Neural progenitor cell (in vitro differentiated cells): Measurements from ENCODE around the gene SLC9C1.

Experiments
- EZH2 ChIP-seq: fragments of 200-600 bp; sonication (generic); IDR thresholded peaks from 2 replicates; pipeline ENCODE4 v1.6.1; 2017; ENCODE audit warnings: antibody characterized with exemption, mild to moderate bottlenecking, moderate library complexity
- EZH2phosphoT487 ChIP-seq: fragments of 200-600 bp; sonication (generic); IDR thresholded peaks from 2 replicates; pipeline ENCODE4 v1.6.1; 2017; ENCODE audit warnings: antibody characterized with exemption

- no peak for TF ChIP-seq EZH2phosphoT487
- TF ChIP-seq EZH2, result no peak
Observed at GRCh38 chr3:112093180-112093522, 200.9 kb downstream of the SLC9C1 start.
